HepG2 (cell line): ENCODE data around the gene PSMB11. TPM values are rescaled to one million over a fixed set of nuclear protein-coding genes. Genes with fewer than 3 reads are reported as not detected.

Experiments
- FOXO4 ChIP-seq: sonication (generic); formaldehyde crosslinking; conservative IDR thresholded peaks from 2 replicates; pipeline ENCODE4 v1.8.1; 2023; ENCODE audit warnings: missing genetic modification reagents
- GLMP ChIP-seq: sonication (generic); formaldehyde crosslinking; IDR thresholded peaks from 2 replicates; pipeline ENCODE4 v1.9.0; 2021; ENCODE audit warnings: missing genetic modification reagents, mild to moderate bottlenecking, borderline replicate concordance
- HNF4A ChIP-seq: sonication (generic); formaldehyde crosslinking; IDR thresholded peaks from 2 replicates; pipeline ENCODE4 v1.4.0; 2020; ENCODE audit warnings: missing genetic modification reagents
- IRX3 ChIP-seq: sonication (generic); formaldehyde crosslinking; IDR thresholded peaks from 2 replicates; pipeline ENCODE4 v1.8.1; 2023; ENCODE audit warnings: mild to moderate bottlenecking, low read depth, missing genetic modification reagents, borderline replicate concordance
- JUND ChIP-seq: sonication (generic); formaldehyde crosslinking; IDR thresholded peaks from 2 replicates; pipeline ENCODE4 v1.8.0; 2022; ENCODE audit warnings: mild to moderate bottlenecking, missing genetic modification reagents
- RORA ChIP-seq: sonication (generic); formaldehyde crosslinking; IDR thresholded peaks from 2 replicates; pipeline ENCODE4 v1.5.0; 2020; ENCODE audit warnings: mild to moderate bottlenecking, missing genetic modification reagents, moderate library complexity
- ZBTB40 ChIP-seq, 2 experiments: fragments of 450-650 bp in 1 of 2; sonication (generic) in 1 of 2; formaldehyde crosslinking in 1 of 2; IDR thresholded peaks; 2 replicates each; pipeline versions ENCODE4 v1.6.1 to v1.8.0; 2016 to 2022; ENCODE audit warnings: antibody characterized with exemption in 1 of 2, mild to moderate bottlenecking in 1 of 2, missing genetic modification reagents in 1 of 2
- ZFX ChIP-seq: sonication (generic); formaldehyde crosslinking; IDR thresholded peaks from 2 replicates; pipeline ENCODE4 v1.4.0; 2020; ENCODE audit warnings: mild to moderate bottlenecking, low read depth, missing genetic modification reagents, moderate library complexity
- ZNF451 ChIP-seq: sonication (generic); formaldehyde crosslinking; IDR thresholded peaks from 2 replicates; pipeline ENCODE4 v1.5.0; 2020; ENCODE audit warnings: mild to moderate bottlenecking, missing genetic modification reagents
- ZNF577 ChIP-seq: sonication (generic); formaldehyde crosslinking; IDR thresholded peaks from 2 replicates; pipeline ENCODE4 v1.4.0; 2020; ENCODE audit warnings: mild to moderate bottlenecking, low read depth, missing genetic modification reagents, borderline replicate concordance
- ZNF710 ChIP-seq: sonication (generic); formaldehyde crosslinking; IDR thresholded peaks from 2 replicates; pipeline ENCODE4 v1.5.0; 2020; ENCODE audit warnings: mild to moderate bottlenecking, missing genetic modification reagents, borderline replicate concordance
- polyA plus RNA-seq, 8 experiments: library from polyadenylated mRNA; depleted of rRNA in 3 of 8; stranded (reverse) in 7 of 8; unstranded in 1 of 8; fragments of >200 nt; fragmentation: Illumina TruSeq in 4 of 8; extraction: Trizol in 4 of 8; gene quantifications; 2 replicates each; pipeline versions ENCODE4 v1.2.1 to v1.2.3, GENCODE V29; 2011 to 2016; ENCODE audit warnings: low read depth in 4 of 8, missing spikeins in 1 of 8, mixed read lengths in 1 of 8; ENCODE audit not compliant: insufficient read depth in 1 of 8
- total RNA-seq, 5 experiments: library from RNA; depleted of rRNA; stranded (reverse); fragments of >200 nt; fragmentation: Illumina TruSeq; extraction: Trizol; gene quantifications; 2 replicates each; pipeline ENCODE4 v1.2.3, GENCODE V29; 2016; ENCODE audit warnings: low read depth in 1 of 5

PSMB11 gene
- total and polyA plus RNA-seq, 2 of the 13 experiments (the other 11 are each of a cell fraction or from before 2014, with no cell fraction given): not detected

- TF ChIP-seq FOXO4 (CRISPR knock-in tag): 0 out of 2 replicates have a peak, but pooled peaks have one; percentile 96
- TF ChIP-seq RORA (CRISPR knock-in tag): no peak
- TF ChIP-seq JUND: no peak
- TF ChIP-seq ZBTB40 (IDR thresholded peaks at IDR 0.05): no peak
- TF ChIP-seq ZBTB40 (CRISPR knock-in tag; IDR thresholded peaks at IDR 0.05): no peak
- no peak for TF ChIP-seq ZFX (CRISPR knock-in tag)
- no peak for TF ChIP-seq ZNF710
- no peak for TF ChIP-seq HNF4A
- no peak for TF ChIP-seq IRX3
- TF ChIP-seq GLMP: no peak
- TF ChIP-seq ZNF577: no peak
- TF ChIP-seq ZNF451 (CRISPR knock-in tag): peak; percentile 35; the same call in 1 of the 2 replicates
Measured at GRCh38 chr14:23033801-23034497, 8.1 kb upstream of the PSMB11 start (continued).
